GM18867 (cell line): Measurements from ENCODE around the gene CT45A6.
"Not testable (repeated sequence)": the region's sequence is repeated elsewhere in the genome, so short reads cannot be mapped to it uniquely, and the experiment has no call there.

Experiments used
- ATAC-seq: cut with Tn5 transposase; IDR thresholded peaks from one replicate; pipeline ENCODE4 v1.9.1; 2021; ENCODE audit warnings: mild to moderate bottlenecking, moderate library complexity; ENCODE audit not compliant: unreplicated experiment

The CT45A6 gene, protein sequence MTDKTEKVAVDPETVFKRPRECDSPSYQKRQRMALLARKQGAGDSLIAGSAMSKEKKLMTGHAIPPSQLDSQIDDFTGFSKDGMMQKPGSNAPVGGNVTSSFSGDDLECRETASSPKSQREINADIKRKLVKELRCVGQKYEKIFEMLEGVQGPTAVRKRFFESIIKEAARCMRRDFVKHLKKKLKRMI

DNA sequence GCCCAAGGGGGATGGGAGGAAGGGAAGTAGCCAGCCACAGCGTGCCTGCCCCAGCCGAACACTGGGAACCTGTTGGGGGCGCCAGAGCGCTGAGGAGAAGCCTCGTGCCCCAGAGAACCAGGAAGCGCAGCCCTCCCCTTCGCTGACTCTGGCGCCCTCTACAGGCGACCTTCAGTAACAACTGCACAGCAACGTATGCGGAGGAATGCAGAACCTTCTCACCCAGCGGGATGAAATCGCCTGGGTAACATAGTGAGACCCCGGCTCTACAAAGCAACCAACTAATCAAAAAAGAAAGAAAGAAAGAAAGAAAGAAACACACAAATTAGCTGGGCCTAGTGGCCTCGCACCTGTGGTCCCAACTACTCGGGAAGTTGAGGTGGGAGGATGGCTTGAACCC lies at the start of gene CT45A6:
Gene CT45A6, minus strand, starts transcription at position 101 of the 400 bp plus-strand sequence. CDS start 3,794 bp downstream, outside the sequence.
- ATAC-seq = not testable (repeated sequence)

DNA sequence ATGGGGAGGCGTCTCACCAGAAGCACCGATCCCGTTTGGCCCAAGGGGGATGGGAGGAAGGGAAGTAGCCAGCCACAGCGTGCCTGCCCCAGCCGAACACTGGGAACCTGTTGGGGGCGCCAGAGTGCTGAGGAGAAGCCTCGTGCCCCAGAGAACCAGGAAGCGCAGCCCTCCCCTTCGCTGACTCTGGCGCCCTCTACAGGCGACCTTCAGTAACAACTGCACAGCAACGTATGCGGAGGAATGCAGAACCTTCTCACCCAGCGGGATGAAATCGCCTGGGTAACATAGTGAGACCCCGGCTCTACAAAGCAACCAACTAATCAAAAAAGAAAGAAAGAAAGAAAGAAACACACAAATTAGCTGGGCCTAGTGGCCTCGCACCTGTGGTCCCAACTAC lies 34.6 kb upstream of the CT45A6 start, which contains the start of gene CT45A7:
Gene CT45A7, minus strand, starts transcription at position 101 of the 400 bp plus-strand sequence. CDS start 3,747 bp downstream, outside the sequence.
- ATAC-seq = not testable (repeated sequence)

DNA sequence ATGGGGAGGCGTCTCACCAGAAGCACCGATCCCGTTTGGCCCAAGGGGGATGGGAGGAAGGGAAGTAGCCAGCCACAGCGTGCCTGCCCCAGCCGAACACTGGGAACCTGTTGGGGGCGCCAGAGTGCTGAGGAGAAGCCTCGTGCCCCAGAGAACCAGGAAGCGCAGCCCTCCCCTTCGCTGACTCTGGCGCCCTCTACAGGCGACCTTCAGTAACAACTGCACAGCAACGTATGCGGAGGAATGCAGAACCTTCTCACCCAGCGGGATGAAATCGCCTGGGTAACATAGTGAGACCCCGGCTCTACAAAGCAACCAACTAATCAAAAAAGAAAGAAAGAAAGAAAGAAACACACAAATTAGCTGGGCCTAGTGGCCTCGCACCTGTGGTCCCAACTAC lies 17.3 kb upstream of the CT45A6 start, which contains the start of gene CT45A2:
Gene CT45A2, minus strand, starts transcription at position 101 of the 400 bp plus-strand sequence. CDS start 3,747 bp downstream, outside the sequence.
- ATAC-seq = not testable (repeated sequence)

DNA sequence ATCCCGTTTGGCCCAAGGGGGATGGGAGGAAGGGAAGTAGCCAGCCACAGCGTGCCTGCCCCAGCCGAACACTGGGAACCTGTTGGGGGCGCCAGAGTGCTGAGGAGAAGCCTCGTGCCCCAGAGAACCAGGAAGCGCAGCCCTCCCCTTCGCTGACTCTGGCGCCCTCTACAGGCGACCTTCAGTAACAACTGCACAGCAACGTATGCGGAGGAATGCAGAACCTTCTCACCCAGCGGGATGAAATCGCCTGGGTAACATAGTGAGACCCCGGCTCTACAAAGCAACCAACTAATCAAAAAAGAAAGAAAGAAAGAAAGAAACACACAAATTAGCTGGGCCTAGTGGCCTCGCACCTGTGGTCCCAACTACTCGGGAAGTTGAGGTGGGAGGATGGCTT lies 17.2 kb downstream of the CT45A6 start, which contains the start of gene CT45A5:
Gene CT45A5, minus strand, starts transcription at position 101 of the 400 bp plus-strand sequence. CDS start 3,774 bp downstream, outside the sequence.
- not testable (repeated sequence) for ATAC-seq

DNA sequence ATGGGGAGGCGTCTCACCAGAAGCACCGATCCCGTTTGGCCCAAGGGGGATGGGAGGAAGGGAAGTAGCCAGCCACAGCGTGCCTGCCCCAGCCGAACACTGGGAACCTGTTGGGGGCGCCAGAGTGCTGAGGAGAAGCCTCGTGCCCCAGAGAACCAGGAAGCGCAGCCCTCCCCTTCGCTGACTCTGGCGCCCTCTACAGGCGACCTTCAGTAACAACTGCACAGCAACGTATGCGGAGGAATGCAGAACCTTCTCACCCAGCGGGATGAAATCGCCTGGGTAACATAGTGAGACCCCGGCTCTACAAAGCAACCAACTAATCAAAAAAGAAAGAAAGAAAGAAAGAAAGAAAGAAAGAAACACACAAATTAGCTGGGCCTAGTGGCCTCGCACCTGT lies 34.5 kb downstream of the CT45A6 start, which contains the start of gene CT45A3:
Gene CT45A3, minus strand, starts transcription at position 101 of the 400 bp plus-strand sequence. CDS start 3,747 bp downstream, outside the sequence.
- not testable (repeated sequence) for ATAC-seq

DNA sequence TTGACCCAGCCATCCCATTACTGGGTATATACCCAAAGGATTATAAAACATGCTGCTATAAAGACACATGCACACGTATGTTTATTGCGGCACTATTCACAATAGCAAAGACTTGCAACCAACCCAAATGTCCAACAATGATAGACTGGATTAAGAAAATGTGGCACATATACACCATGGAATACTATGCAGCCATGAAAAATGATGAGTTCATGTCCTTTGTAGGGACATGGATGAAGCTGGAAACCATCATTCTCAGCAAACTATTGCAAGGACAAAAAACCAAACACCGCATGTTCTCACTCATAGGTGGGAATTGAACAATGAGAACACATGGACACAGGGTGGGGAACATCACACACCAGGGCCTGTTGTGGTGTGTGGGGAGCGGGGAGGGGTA lies 57.8 kb downstream of the CT45A6 start:
- not testable (repeated sequence) for ATAC-seq
